Activated naive CD4-positive, alpha-beta T cell treated with anti-CD3 and anti-CD28 coated beads for 36 hours (primary cell): ENCODE measurements around the gene GPX3. TPM values are rescaled to one million over a fixed set of nuclear protein-coding genes. Genes with fewer than 3 reads are reported as not detected.

Experiments
- CTCF ChIA-PET: fragments of 350-600 bp; sonication (Branson Sonifier 250); formaldehyde crosslinking; loops from one replicate; lab custom pipeline; 2021; ENCODE audit warnings: antibody characterized with exemption; lab: Charles Lee
- DNase-seq: peaks from one replicate; pipeline ENCODE4 v3.0.0-alpha.2; 2020
- H3K27ac Mint-ChIP-seq: one replicate; pipeline ENCODE4 v1.8.0; 2021; ENCODE audit warnings: mild to moderate bottlenecking, mixed read lengths
- H3K27me3 Mint-ChIP-seq: one replicate; pipeline ENCODE4 v1.8.0; 2021; ENCODE audit warnings: low read depth, mixed read lengths
- H3K36me3 Mint-ChIP-seq: one replicate; pipeline ENCODE4 v1.8.0; 2021; ENCODE audit warnings: low read depth, mixed read lengths
- H3K4me1 Mint-ChIP-seq: one replicate; pipeline ENCODE4 v1.8.0; 2021; ENCODE audit warnings: low read depth, mixed read lengths
- H3K4me3 Mint-ChIP-seq: one replicate; pipeline ENCODE4 v1.8.0; 2021; ENCODE audit warnings: mild to moderate bottlenecking, moderate library complexity, mixed read lengths
- H3K9me3 Mint-ChIP-seq: one replicate; pipeline ENCODE4 v1.8.0; 2021; ENCODE audit warnings: mixed read lengths
- intact Hi-C: fragments of 100-400 bp; cut with micrococcal nuclease; formaldehyde crosslinking; loops from one replicate; pipeline ENCODE4 v1.15.1; 2023
- total RNA-seq, 2 experiments: library from RNA; stranded (reverse); gene quantifications; one replicate each; pipeline ENCODE4 v1.2.3, GENCODE V29; 2021

Gene GPX3
- total RNA-seq, 2 experiments from 2014 or later, result not detected

DNA sequence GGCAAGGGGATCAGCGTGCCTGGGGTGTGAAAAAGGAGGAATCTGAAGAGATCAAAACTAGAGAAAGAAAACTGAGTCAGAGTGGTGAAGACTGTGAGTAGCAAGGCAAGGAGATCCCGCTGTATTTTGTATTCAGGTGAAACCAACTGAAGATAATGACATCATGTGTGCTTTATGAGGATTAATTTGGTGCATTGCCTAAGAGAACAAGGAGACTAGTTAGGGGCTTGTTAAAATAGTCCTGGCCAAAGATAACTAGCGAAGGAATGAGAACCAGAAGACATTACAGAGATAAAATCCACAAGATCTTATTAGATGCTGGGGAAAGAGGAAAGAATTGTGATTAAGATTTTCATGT is 16.9 kb upstream of the GPX3 start:
- H3K36me3 Mint-ChIP-seq, result no peaks in the 10 kb centered on the region
- DNase-seq, result no peak
- H3K4me3 Mint-ChIP-seq, result no peak overlapping the region
- no peak overlapping the region for H3K27ac Mint-ChIP-seq
- H3K27me3 Mint-ChIP-seq, result no peaks in the 10 kb centered on the region
- CTCF ChIA-PET, result interaction anchor here (0.6 to 0.8 kb wide), 2 partner anchors 112 to 467 kb away, joined by 3 to 4 read pairs; no protein-coding TSS in a partner anchor
- H3K4me1 Mint-ChIP-seq, result no peaks in the 10 kb centered on the region
- no peaks in the 10 kb centered on the region for H3K9me3 Mint-ChIP-seq
- intact Hi-C loops, result loop anchor here (10.0 kb wide), 1 partner anchor 311 kb away; no protein-coding TSS in a partner anchor

GRCh38 chr5:151004499-151004898 is 15.9 kb upstream of the GPX3 start:
- H3K4me1 Mint-ChIP-seq, result no peaks in the 10 kb centered on the region
- H3K27ac Mint-ChIP-seq, result no peak overlapping the region
- H3K36me3 Mint-ChIP-seq, result no peaks in the 10 kb centered on the region
- no peak overlapping the region for H3K4me3 Mint-ChIP-seq
- intact Hi-C loops, result loop anchor here (10.0 kb wide), 1 partner anchor 310 kb away; no protein-coding TSS in a partner anchor
- H3K9me3 Mint-ChIP-seq, result no peaks in the 10 kb centered on the region
- H3K27me3 Mint-ChIP-seq, result no peaks in the 10 kb centered on the region
- DNase-seq, result no peak
- CTCF ChIA-PET, result interaction anchor here (1.2 kb wide), 1 partner anchor 121 kb away, joined by 4 read pairs; no protein-coding TSS in a partner anchor

DNA sequence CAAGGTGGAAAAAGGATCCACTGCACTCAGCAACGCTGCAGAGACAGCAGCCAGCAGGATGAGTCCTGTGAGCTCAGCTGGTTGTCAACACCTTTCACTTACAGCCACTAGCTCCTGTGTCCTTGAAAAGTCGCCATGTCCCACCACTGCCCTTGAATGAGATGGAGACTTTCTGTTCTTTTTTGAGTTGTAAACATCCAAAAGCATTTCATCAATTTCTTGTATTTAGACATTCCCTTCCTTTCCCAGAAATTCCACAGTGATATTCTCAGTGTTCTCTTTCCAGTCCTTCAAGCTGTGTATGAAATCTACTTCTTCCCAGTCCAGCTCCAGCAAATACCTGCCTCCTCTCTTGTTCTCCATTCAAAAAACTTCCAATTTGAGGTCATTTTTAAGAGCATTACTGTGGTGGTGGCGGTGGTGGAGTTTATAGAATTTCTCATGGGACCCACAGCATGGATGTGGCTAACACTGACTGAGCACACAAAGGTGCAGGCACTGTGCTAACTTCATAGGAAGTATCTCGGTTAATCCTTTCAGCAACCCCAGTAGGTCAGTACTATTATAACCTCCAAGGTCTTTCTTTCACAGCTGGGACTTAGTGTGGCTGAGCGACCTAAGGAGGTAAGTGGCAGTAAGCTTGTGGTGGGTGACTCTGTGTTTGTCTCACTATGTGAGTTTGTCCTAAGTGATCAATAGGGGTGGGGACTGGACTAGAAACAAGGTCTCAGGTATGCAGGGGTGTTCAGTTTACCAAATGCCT is 15.0 kb upstream of the GPX3 start:
- CTCF ChIA-PET, result interaction anchor here (0.9 to 1.5 kb wide), 3 partner anchors 43 to 159 kb away, joined by 3 to 4 read pairs (median 4); no protein-coding TSS in a partner anchor
- Mint-ChIP-seq H3K9me3 (no peaks in the 10 kb centered on the region), H3K27ac (no peak overlapping the region), H3K27me3 (no peaks in the 10 kb centered on the region), H3K36me3 (no peaks in the 10 kb centered on the region), H3K4me1 (no peaks in the 10 kb centered on the region), H3K4me3 (no peak overlapping the region)
- intact Hi-C loops, result loop anchor here (10.0 kb wide), 1 partner anchor 309 kb away; no protein-coding TSS in a partner anchor
- no peak for DNase-seq

GRCh38 chr5:151005950-151006576 is 14.3 kb upstream of the GPX3 start:
- Mint-ChIP-seq H3K27ac (no peak overlapping the region), H3K36me3 (no peaks in the 10 kb centered on the region), H3K4me1 (no peaks in the 10 kb centered on the region), H3K27me3 (no peaks in the 10 kb centered on the region), H3K9me3 (no peaks in the 10 kb centered on the region), H3K4me3 (no peak overlapping the region)
- CTCF ChIA-PET, result interaction anchor here (0.9 to 1.5 kb wide), 3 partner anchors 43 to 159 kb away, joined by 3 to 4 read pairs (median 4); no protein-coding TSS in a partner anchor
- DNase-seq, result no peak
- intact Hi-C loops, result loop anchor here (10.0 kb wide), 1 partner anchor 309 kb away; no protein-coding TSS in a partner anchor

- Mint-ChIP-seq H3K9me3 (no peaks in the 10 kb centered on the region), H3K4me3 (no peak overlapping the region), H3K27ac (no peak overlapping the region), H3K4me1 (no peaks in the 10 kb centered on the region), H3K27me3 (peaks cover 2% of the 10 kb centered on the region), H3K36me3 (no peaks in the 10 kb centered on the region)
- DNase-seq, result no peak
- CTCF ChIA-PET, result interaction anchor here (1.5 kb wide), 1 partner anchor 42 kb away, joined by 4 read pairs; no protein-coding TSS in a partner anchor
- intact Hi-C loops, result loop anchor here (10.0 kb wide), 1 partner anchor 308 kb away; no protein-coding TSS in a partner anchor
Observed at GRCh38 chr5:151006704-151007334, 13.6 kb upstream of the GPX3 start.

DNA sequence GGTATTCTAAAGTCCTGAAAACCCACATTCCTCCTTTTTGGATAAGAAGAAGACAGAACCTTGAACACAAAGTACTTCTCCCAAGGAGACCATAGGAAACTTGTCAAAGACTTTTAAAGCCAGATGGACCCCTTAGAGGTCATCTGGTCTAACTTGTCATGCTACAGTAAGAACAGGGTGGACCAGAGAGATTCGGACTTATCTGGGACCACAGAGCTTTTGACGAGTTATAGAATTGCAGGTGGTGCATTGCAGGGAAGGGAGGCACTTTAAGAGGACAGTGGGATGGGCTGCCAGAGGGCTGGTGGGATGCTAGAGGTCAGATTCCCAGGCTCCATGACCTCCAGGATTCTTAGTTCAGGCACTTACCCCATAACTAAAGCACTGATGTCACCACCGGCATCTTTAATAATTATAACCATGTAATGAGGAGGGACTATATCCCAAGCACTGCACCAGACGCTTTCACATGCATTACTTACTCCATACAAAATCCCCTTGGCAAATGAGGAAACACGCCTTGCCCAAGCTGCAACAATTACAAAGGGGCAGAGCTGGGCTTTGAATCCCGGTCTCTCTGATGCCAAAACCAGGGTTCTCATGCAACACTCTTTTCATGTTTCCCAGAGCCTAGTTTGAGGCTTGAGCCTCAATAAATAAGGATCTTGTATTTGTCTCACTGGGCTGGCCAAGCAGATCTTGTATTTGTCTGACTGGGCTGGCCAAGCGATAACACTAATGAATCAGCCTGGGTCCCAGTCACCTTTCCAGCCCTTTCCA is 12.8 kb upstream of the GPX3 start:
- H3K36me3 Mint-ChIP-seq, result no peaks in the 10 kb centered on the region
- H3K27ac Mint-ChIP-seq, result no peak overlapping the region
- no peak for DNase-seq
- CTCF ChIA-PET, result no interaction called here
- H3K27me3 Mint-ChIP-seq, result peaks cover 3% of the 10 kb centered on the region
- intact Hi-C loops, result loop anchor here (10.0 kb wide), 1 partner anchor 307 kb away; no protein-coding TSS in a partner anchor
- no peaks in the 10 kb centered on the region for H3K4me1 Mint-ChIP-seq
- H3K4me3 Mint-ChIP-seq, result no peak overlapping the region
- no peaks in the 10 kb centered on the region for H3K9me3 Mint-ChIP-seq

DNA sequence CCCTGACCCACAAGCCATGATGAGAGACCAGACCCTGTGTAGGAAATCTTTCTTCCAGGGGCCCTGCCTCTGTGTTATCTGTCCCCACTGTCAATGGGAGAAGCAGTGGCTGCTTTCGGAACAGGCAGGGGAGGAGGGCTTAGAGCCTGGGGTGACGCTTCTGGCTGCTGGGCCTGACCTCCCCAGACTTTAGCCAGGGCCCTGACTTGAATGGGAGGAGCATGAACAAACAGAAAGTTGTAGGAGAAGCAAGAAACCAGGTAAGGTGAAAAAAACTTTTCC is 12.2 kb upstream of the GPX3 start:
- Mint-ChIP-seq H3K9me3 (no peaks in the 10 kb centered on the region), H3K27me3 (peaks cover 4% of the 10 kb centered on the region), H3K27ac (no peak overlapping the region), H3K4me3 (no peak overlapping the region), H3K36me3 (no peaks in the 10 kb centered on the region), H3K4me1 (no peaks in the 10 kb centered on the region)
- CTCF ChIA-PET, result no interaction called here
- no peak for DNase-seq
- intact Hi-C loops, result loop anchor here (10.0 kb wide), 1 partner anchor 307 kb away; no protein-coding TSS in a partner anchor

DNA sequence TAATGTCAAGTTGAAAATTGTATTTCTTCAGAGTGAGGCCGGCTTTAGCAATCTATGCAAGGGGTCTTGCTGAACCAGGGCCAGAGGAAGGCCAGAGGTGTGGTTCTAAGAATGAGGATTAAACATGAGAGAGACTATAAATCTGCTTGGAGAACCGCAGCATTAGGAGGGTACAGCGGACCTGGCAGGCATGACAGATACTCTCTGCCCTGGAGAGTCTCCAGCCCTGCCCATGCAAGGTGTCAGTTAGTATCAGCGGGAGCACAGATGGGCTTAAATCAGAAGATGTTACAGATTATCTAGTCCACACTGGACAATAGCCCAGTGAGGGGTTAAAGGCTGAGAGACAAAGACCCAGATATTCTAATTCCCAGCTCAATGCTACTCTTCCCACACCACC is 11.5 kb upstream of the GPX3 start:
- peaks cover 4% of the 10 kb centered on the region for H3K27me3 Mint-ChIP-seq
- H3K36me3 Mint-ChIP-seq, result no peaks in the 10 kb centered on the region
- H3K9me3 Mint-ChIP-seq, result no peaks in the 10 kb centered on the region
- no peak for DNase-seq
- CTCF ChIA-PET, result no interaction called here
- no peaks in the 10 kb centered on the region for H3K4me1 Mint-ChIP-seq
- H3K4me3 Mint-ChIP-seq, result no peak overlapping the region
- intact Hi-C loops, result loop anchor here (10.0 kb wide), 1 partner anchor 306 kb away; no protein-coding TSS in a partner anchor
- no peak overlapping the region for H3K27ac Mint-ChIP-seq

- intact Hi-C loops, result no loop called here
- Mint-ChIP-seq H3K9me3 (no peaks in the 10 kb centered on the region), H3K4me1 (no peaks in the 10 kb centered on the region), H3K27me3 (peaks cover 4% of the 10 kb centered on the region), H3K27ac (no peak overlapping the region), H3K4me3 (no peak overlapping the region), H3K36me3 (no peaks in the 10 kb centered on the region)
- no peak for DNase-seq
- CTCF ChIA-PET, result interaction anchor here (1.4 to 2.3 kb wide), 2 partner anchors 11 to 103 kb away, joined by 6 to 9 read pairs; no protein-coding TSS in a partner anchor
Observed at GRCh38 chr5:151012862-151013261, 7.5 kb upstream of the GPX3 start.

GRCh38 chr5:151014680-151015343 is 5.6 kb upstream of the GPX3 start:
- H3K36me3 Mint-ChIP-seq, result no peaks in the 10 kb centered on the region

GRCh38 chr5:151015974-151016587 is 4.3 kb upstream of the GPX3 start:
- CTCF ChIA-PET, result interaction anchor here (0.6 to 1.0 kb wide), 2 partner anchors 35 to 100 kb away, joined by 3 to 5 read pairs; no protein-coding TSS in a partner anchor
- no peaks in the 10 kb centered on the region for H3K9me3 Mint-ChIP-seq
- no peak overlapping the region for H3K27ac Mint-ChIP-seq
- no peak for DNase-seq
- intact Hi-C loops, result no loop called here
- no peak overlapping the region for H3K4me3 Mint-ChIP-seq
- H3K27me3 Mint-ChIP-seq, result peaks cover 10% of the 10 kb centered on the region
- no peaks in the 10 kb centered on the region for H3K36me3 Mint-ChIP-seq
- peaks cover 6% of the 10 kb centered on the region for H3K4me1 Mint-ChIP-seq

More at GRCh38 chr5:151014680-151015343, 5.6 kb upstream of the GPX3 start:
- peaks cover 4% of the 10 kb centered on the region for H3K27me3 Mint-ChIP-seq
- CTCF ChIA-PET, result no interaction called here
- no peaks in the 10 kb centered on the region for H3K9me3 Mint-ChIP-seq
- intact Hi-C loops, result no loop called here
- no peak for DNase-seq
- no peaks in the 10 kb centered on the region for H3K4me1 Mint-ChIP-seq
- no peak overlapping the region for H3K27ac Mint-ChIP-seq
- no peak overlapping the region for H3K4me3 Mint-ChIP-seq
